GM21723 (cell line): Measurements from ENCODE around the gene ARPP21.
"Not testable (repeated sequence)": the region's sequence is repeated elsewhere in the genome, so short reads cannot be mapped to it uniquely, and the experiment has no call there.

ENCODE experiments used
- ATAC-seq: cut with Tn5 transposase; IDR thresholded peaks from one replicate; pipeline ENCODE4 v1.9.1; 2021; ENCODE audit warnings: mild to moderate bottlenecking, moderate library complexity; ENCODE audit not compliant: unreplicated experiment

ARPP21 gene

DNA sequence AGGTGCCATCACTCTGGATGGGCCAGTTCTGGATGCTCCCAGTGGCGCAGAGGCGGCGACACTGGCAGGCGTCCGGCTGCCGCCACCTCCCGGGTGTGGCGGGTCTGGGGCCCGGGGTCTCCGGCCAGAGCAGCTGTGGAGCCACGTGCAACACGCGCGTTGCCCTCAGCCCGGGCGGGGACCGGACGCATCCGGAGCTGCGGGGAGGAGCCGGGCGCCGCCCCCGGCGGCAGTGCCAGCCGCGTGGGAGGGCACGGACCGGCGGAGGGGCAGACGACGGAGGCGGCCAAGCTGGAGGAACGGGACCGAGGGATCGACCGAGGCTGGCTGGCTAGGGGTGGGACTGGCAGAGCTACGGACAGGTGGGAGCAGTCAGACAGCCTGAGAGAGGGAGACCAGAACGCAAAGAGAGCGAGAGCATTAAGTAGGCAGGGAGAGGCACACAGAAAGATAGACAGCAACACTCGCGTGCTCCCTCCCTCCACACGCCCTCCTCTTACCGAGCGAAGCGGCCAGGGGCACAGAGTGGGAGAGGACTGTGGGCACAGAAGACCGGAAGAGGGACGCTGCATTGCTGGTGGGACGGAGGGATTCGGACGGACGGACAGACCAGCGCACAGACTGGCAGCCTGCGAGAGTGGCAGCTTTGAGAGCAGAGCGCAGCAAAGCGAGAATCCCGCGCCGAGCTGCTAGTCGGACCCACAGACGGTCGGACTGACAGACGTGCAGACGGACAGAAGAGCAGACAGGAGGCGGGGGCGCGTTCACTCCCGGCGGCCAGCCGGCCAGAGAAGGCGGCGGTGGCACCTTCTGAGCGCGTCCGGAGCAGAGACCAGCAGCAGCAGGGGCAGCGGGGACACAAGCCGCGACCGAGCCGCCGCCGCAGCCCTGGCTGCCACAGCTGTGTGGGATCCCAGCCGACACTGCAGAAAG, at the start of gene ARPP21:
TSS of gene ARPP21 (plus strand) at position 272 of the 933 bp plus-strand sequence. CDS start 42,227 bp downstream, outside the sequence.
- peak; percentile 53 for ATAC-seq

GRCh38 chr3:35592589-35593295, 46.6 kb upstream of the ARPP21 start:
- ATAC-seq = peak; percentile 71

DNA sequence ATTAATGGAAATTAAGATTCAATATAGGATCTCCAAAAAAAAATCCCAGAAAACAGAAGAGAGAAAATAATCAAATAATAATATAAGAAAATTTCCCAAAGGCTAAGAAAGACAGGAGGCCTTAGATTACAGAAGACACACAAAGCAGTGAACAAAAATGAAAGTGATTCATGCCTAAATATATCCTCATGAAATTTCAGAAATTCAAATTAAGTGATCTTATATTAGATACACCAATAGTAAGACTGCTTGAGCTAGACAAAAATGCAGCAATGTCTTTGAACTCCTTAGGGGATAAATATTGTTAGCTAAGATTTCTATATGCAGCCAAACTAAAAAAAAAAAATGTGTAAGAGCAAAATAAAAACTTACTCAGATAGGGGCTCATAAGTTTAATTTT, 44.6 kb upstream of the ARPP21 start:
- ATAC-seq = no peak

- no peak for ATAC-seq
Measured at GRCh38 chr3:35596335-35596995, 42.9 kb upstream of the ARPP21 start.

GRCh38 chr3:35597490-35597889, 41.8 kb upstream of the ARPP21 start:
- ATAC-seq = no peak

GRCh38 chr3:35598804-35599203, 40.5 kb upstream of the ARPP21 start:
- no peak for ATAC-seq

DNA sequence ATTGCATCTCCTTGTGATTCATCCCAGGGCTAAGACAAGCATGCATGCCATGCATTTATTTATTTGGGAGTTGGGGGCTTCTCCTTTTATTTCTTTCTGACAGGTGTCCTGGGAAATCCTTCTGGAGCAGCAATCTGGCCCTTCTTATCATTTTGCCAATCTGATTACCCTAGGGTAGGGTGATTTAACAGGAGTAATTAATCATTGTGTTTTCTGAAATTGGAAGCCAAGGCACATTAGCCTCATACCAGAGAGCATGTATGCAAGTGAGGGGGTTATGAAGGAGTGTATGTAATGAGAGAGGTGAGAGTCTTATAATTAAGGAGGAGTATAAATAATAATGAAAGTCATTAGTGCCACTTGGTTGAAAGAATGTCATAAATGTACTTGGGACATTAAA, 37.4 kb upstream of the ARPP21 start:
- ATAC-seq = no peak

DNA sequence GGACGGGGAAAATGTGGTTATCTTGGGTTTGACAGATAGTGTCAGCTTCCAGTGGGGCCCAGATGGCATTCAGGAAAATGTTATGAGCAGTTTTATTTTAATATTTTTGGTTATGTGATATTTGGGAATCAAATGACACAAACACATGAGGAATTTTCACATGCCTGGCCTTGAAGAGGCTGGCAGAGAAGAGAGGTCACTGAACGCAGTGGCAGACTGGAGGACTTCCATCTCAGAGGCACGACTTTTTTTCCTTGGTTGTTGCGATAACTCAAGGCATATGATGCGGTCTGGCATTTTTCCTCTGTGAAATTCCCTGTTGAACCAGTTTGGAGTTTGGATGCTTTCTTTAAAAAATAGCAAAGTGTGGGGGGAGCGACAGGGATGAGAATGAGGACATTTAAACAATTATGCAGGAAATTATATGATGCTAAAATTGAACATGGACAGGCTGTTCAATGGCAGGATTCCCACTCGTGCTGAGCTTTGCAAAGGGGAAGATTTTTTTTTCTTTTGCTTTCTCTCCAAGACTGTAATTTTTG, 36.9 kb upstream of the ARPP21 start:
- ATAC-seq = no peak

DNA sequence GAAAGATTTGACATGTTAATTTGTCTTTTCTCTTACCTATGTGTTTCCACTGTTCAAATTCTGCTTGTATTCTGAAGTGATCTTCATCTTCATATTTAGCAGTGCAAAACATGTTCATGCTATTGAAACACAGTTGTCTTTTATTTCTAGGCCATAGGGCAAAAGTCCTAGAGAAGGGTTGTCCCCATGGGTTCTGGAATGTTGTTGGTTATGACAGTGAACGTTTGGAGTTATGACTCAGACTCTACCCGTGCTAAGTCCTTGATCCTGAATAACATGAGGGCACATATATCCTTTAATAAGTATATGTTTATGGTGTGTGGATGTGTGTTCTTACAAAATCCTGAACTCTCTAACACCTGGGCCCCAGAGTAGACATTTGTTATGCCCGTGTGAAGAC, 23.0 kb upstream of the ARPP21 start:
- no peak for ATAC-seq

DNA sequence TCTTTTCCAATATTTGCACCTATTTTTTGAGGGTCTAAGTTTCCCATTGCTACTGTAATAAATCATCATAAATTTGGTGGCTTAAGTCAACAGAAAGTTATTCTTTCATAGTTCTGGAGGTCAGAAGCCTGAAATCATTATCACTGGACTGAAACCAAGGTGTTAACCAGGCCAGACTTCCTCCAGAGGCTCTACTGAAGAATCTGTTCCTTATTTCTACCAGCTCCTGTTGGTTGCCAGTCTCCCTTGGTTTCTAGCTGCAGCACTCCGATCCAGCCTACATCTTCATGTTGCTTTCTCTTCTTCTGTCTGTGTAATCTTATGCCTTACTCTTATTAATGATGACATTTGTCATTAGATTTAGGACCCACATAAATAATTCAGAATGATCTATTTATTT, 22.0 kb upstream of the ARPP21 start:
- no peak for ATAC-seq

DNA sequence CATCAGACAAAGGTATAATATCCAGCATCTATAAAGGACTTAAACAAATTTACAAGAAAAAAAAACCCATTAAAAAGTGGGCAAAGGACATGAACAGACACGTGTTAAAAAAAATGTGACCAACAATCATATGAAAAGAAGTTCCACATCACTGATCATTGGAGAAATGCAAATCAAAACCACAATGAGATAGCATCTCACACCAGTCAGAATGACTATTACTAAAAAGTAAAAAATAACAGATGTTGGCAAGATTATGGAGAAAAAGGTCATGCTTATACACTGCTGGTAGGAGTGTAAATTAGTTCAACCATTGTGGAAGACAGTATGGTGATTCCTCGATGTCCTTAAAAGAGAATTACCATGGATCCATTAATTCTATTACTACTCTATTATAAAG, 19.1 kb upstream of the ARPP21 start:
- not testable (repeated sequence) for ATAC-seq

GRCh38 chr3:35624698-35625097, 14.6 kb upstream of the ARPP21 start:
- ATAC-seq = no peak

DNA sequence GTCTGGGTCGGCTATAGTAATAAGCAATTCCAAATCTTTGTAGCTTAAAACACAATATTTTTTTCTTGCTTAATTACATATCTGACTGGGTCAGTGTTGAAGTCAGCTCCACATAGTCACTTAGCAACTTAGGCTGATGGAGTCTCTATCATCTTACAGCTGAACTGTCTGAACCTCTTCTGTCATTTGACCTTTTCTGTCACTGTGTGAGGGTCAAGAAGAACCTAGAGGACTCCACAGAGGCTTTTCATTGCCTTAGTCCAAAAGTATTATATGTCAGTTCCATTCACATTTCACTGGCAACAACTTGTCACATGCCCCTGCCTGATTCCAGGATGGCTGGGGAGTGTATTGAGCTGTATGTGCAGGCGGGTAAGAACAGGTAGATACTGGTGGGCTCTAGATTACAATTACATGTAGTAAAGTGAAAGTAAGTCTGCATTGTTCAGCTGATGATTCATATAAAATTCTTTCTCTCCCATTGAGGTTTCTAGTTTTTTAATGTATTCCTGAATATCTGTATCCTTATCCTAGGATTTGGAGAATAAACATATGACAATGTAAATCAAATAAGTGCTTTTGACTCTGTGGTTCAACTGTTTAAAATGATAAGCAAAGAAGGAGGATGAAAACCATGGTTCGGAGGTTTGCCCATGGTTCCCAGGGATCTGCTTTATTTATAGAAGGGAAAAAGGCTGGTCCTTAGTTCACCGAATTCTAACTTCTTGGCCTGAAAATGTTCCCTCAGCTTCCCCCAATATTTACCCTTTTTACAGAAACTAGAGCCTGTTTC, 5.8 kb upstream of the ARPP21 start:
- ATAC-seq = no peak

- no peak for ATAC-seq
Measured at GRCh38 chr3:35635407-35635806, 3.9 kb upstream of the ARPP21 start.

GRCh38 chr3:35635926-35636683, 3.2 kb upstream of the ARPP21 start:
- no peak for ATAC-seq

- no peak for ATAC-seq
Measured at GRCh38 chr3:35638251-35638979, 910 bp upstream of the ARPP21 start.

- ATAC-seq = no peak
Measured at GRCh38 chr3:35638980-35639253, 408 bp upstream of the ARPP21 start.

GRCh38 chr3:35640190-35641165, 1.2 kb downstream of the ARPP21 start:
- no peak for ATAC-seq
